ENCODE measurements around the gene TMEM212.

TMEM212 gene

DNA sequence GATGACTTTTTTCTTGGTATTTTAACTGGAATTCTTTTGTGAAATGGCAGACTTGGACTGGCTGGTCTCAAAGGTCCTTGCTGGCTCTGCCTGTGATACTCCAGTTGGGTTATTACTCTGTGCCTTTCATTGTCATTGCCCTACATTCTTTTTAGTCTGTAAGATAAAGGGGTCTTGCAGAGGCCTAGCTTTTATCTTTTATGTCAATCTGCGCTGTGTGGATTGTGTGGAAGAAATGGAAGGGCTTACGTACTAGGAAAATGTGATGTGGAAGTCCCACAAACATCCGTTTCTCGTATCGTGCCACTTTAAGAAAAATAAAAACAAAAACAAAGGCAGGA is 8.7 kb upstream of the TMEM212 start:
- no peak for DNase-seq (ENCODE audit: low read depth in 2 of 2)

- no peak for DNase-seq (ENCODE audit: low read depth in 2 of 2)
These were observed 8.0 kb upstream of the TMEM212 start for GRCh38 chr3:171835116-171835515.

DNA sequence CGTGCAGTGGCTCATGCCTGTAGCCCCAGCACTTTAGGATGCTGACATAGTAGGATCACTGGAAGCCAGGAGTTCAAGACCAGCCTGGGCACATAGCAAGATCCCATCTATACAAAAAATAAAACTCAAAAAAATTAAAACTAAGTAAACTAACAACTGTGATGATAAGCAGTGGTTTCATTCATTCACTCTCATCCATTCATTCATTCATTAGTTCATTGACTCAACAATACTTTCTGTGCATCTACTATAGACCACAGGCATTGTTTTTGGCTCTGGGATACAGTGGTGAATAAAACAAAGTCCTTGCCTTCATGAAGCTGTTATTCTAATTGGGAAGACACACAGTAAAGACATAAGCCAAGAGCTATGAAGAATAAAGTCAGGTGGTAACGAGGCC is 7.5 kb upstream of the TMEM212 start:
- DNase-seq (ENCODE audit: low read depth in 2 of 2), result no peak

DNA sequence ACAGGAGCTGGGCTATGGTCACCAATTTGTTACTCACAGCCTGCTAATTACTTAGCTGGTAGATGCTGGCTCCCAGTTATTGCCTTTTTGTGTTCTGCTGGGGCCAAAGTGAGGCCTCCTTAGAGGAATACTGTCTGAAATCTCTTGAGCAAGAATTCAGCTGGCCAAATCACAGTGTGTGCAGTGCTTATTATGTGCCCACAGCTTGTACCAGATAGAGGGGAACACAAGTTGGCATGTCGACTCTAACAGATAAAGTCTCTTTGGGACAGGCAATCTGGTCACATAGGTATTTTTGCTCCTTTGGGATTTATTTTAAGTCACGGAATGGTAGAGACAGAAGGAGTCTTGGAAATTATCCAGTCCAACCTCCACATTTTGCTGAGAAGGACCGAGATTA is 6.3 kb upstream of the TMEM212 start:
- DNase-seq (ENCODE audit: low read depth in 2 of 2), result no peak

DNA sequence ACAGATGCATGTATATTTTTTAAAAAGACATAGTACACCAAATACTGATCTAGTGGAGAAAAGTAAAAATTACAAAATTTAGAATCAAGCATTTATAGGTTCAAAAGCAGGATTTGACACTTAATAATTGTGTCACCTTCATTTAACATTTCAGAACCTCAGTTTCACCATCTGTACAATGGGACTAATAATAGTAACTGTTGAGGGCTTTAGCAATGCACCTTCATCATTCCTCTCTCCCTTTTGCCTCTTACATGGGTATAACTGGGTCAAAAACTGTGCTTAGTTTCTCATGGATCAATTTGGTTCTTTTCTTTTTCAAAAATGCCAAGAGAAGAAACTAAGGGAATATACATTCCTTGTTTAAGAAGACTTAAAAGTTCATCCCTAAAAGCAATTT is 5.5 kb upstream of the TMEM212 start:
- DNase-seq (ENCODE audit: low read depth in 2 of 2), result no peak

DNA sequence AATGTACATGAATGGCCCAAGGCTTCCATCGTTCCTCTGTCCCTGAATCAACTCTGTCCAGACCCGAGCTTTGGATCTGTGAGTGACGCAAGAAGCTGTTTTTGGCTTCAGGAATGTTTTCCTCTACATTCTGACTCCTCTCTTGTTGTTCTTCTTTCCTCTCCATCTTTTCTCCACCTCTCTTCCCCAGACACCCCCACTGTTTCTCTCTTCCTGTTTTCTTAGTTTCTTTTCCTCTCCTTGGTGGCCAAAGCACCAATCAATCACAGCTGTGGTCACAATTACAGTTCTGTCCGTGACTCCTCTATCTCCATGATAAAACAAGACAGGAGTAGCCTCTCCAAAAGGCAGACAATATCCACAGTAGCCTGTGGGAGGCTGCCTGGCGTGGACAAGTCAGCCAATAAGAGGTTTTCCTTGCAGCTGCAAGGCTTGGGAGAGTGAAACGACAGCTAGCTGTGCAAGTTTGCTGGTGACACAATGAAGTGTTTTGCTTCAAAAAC is 4.9 kb upstream of the TMEM212 start:
- no peak for DNase-seq (ENCODE audit: low read depth in 2 of 2)

- DNase-seq (ENCODE audit: low read depth in 2 of 2), result no peak
These were observed 3.9 kb upstream of the TMEM212 start for GRCh38 chr3:171839270-171839669.

- no peak for DNase-seq (ENCODE audit: low read depth in 2 of 2)
These were observed 2.7 kb upstream of the TMEM212 start for GRCh38 chr3:171840445-171840810.

DNA sequence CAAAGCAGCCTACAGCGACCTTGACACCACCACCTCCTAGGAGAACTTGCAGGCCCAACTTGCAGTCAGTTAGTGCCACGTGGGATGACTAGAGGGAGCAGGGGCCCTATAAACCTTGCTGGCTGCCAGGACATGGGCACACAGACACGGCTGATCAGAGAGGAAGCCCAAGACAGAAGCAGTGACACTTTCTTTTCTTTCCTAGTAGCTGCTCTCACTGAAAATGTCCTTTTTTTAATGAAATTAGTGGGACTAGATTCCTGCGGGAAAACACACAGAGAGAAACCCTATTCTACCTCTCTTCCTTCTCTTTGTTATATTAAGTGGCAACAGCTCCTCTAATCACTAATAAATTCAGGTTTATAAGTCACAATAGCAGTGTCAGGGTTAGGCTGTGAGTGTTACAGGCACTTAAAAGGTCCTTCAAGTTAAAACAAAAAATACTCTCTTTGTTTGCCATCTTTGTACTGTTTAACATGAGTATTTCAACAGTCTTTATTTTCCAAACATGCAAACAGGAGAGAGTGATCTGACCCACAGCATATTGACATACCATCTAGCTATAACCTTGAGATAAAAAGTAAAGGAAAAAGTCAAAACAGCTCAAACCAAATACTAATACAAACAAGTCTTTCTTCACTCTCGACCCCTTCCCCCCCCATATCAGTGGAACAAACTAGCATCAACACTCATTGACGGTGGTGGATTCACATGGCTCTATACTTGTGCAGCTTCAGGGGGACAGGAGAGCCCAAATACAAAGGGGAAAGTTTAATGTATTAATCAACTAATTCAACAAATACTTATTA is 2.1 kb upstream of the TMEM212 start:
- DNase-seq (ENCODE audit: low read depth in 2 of 2), result no peak

DNA sequence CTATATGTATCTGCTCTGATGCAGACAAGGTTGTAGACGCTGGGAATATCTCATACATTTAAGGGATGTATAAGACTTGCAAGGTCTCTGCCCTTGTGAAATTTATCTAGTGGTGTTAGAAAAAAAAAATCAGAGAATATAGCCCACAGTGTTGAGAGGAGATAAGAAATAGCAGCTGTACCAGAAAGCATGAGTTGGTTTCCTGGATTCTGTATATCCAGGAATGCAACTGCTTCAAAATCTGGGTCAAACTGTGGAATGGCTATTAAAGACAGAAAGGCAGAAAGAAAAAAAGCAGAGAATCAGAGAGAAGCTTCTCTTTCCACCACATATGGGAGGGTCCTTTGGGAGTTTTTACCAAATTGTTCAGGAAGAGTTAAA is 1.5 kb upstream of the TMEM212 start:
- no peak for DNase-seq (ENCODE audit: low read depth in 2 of 2)

DNA sequence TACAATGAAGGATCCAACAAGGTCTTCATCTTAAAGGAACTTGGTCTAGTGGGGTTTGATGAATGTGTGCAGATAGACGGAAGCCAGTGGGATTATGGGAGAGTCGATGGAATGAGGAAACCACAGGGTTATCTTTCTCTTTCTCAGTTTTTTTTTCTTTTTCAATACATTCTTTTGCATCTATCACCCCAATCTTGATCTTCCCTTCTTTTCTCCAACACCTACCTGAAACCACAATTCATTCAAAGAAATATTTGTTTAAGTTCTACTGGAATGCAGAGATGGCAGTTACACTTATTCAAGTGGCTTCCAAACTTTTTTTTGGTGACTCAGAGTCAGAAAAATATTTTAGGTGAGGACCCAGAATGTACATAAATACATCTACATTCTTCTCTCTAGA is 1.7 kb downstream of the TMEM212 start:
- no peak for DNase-seq (ENCODE audit: low read depth in 2 of 2)

- no peak for DNase-seq (ENCODE audit: low read depth in 2 of 2)
These were observed 2.5 kb downstream of the TMEM212 start for GRCh38 chr3:171845481-171846284.

DNA sequence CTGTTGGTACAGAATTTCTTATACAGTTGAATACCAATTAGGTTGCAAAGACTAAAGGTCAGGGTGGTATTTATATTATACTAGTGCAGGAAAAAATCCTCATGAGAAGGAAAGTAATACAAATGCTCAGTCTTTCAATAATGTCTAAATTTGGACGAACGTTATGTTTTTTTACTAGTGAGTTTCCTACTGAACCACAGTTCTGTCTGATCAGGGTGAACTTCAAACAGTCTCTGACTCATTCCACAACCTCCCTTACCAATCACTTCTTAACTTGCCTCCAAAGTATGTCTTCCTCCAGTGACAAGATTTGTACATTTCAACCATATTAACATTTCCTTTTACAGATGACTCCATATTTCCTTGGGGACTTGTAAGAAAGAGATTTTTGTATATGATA is 3.4 kb downstream of the TMEM212 start:
- DNase-seq (ENCODE audit: low read depth in 2 of 2), result no peak

DNA sequence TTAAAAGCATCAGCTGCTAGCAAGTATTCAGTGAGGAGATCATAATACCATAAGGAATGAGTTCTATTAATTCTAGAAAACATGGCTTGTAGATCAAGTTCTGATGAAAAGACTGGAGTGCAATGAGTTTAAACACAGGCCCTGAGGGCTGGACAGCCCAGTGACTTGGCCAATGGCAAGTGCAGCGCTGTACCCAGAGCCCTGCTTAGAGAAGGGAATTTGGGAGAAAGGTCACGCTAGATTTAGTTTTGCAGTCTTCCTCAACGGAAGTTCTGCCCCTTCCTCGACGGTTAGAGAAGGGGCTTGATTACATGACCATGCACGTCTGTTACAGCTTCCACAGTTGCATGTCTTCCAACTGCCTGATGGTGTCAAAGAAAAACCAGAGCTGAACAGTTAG is 4.0 kb downstream of the TMEM212 start:
- DNase-seq (ENCODE audit: low read depth in 2 of 2), result no peak

- DNase-seq (ENCODE audit: low read depth in 2 of 2), result no peak
These were observed 4.6 kb downstream of the TMEM212 start for GRCh38 chr3:171847595-171848259.

- no peak for DNase-seq (ENCODE audit: low read depth in 2 of 2)
These were observed 6.6 kb downstream of the TMEM212 start for GRCh38 chr3:171849617-171850319.

DNA sequence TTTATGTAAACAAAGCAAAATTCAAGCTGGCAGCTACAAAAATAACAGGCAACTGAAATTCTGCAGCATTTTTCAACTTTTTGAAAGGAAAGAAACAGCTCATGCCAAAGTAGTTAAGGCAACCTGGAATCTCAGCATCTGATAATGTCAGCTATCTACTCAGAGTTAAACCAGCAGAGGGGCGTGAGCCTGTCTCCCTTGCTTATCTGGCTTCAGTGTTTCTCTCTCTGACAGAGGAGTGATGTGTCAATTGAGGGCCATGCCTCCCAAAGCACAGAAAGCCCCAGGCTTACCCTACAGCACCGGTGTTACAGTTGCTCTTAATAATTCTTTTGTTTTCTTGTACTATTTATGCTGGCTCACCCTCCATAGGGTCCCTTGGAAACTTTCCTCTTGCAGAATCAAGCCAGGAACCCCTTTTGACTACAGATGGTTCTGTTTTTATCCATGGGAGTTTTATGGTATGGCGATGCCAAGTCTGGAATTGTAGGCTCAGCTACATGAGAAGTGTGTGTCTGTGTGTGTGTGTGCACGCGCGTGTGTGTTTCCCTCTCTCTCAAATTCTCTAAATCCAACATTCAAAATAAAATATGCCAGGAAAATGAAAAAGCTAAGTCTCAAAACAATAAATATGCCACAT is 7.3 kb downstream of the TMEM212 start:
- no peak for DNase-seq (ENCODE audit: low read depth in 2 of 2)

DNA sequence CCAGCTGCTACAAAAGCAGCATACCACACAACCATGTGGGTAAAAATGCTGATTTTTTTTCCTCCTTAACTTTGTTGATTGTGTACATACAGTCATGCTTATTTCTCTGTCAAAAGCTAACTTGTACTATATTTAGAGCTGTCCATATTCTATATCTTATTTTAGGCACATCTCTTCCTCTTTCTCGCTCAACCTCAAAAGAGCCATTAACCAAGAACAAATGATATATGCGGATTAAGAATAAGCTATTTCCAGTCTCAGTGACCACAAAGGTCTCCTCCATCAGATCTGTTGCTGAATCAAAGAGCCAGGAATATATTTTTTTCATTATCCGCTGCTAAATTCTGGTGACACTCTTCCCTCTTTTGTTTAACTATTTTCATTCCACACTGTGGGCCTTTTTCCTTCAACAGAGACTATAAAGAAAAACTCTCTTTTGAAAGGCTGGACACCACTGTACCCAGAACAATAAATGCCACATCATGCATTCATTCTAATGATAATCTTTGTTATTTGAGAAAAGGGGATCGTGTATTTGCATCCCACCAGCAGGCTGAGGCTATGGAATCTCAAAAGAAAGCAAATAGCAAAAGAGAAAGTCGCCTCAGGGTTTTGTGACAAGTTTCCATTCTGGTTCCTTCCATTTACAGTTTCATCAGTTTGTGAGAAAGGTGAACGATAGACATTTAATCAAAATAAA is 8.0 kb downstream of the TMEM212 start:
- DNase-seq (ENCODE audit: low read depth in 2 of 2), result no peak

GRCh38 chr3:171851660-171852058 is 8.5 kb downstream of the TMEM212 start:
- DNase-seq (ENCODE audit: low read depth in 2 of 2), result no peak

GRCh38 chr3:171854649-171855305 is 11.6 kb downstream of the TMEM212 start:
- no peak for DNase-seq (ENCODE audit: low read depth in 2 of 2)

All from stimulated activated CD4-positive, alpha-beta T cell treated with anti-CD3 and anti-CD28 coated beads, Interleukin-4, amount 100 ng/mL, for 48 hours (primary cell).